ENCODE measurements around the gene ARHGAP20.

ARHGAP20 gene

GRCh38 chr11:110728883-110729282 lies 16.6 kb upstream of the ARHGAP20 start:
- no peaks in the 10 kb centered on the region for H3K36me3 ChIP-seq (ENCODE audit: control insufficient read depth in 2 of 2, insufficient read depth in 1 of 2, low read length in 2 of 2)
- no peak overlapping the region for H3K27ac ChIP-seq (ENCODE audit: extremely low read depth, low read depth, low read length)
- POLR2A ChIA-PET = no interaction called here
- no peaks in the 10 kb centered on the region for H3K4me1 ChIP-seq (ENCODE audit: control insufficient read depth, insufficient read depth, low read length)
- TF ChIP-seq GLIS1 (tag by site-specific recombination; IDR thresholded peaks at IDR 0.05) = no peak
- no peak for TF ChIP-seq ZBTB49 (tag by site-specific recombination; IDR thresholded peaks at IDR 0.05; ENCODE audit: low read depth)
- no peak for TF ChIP-seq ZNF521 (tag by site-specific recombination; IDR thresholded peaks at IDR 0.05)
- no peak for TF ChIP-seq ZNF670 (tag by site-specific recombination; IDR thresholded peaks at IDR 0.05; ENCODE audit: low read depth)
- CTCF ChIA-PET = interaction anchor here (0.7 kb wide), 1 partner anchor 14 kb away, joined by 3 read pairs; no protein-coding TSS in a partner anchor
- no peak overlapping the region for H3K4me3 ChIP-seq (ENCODE audit: low read depth, low read length)
- H3K9me3 ChIP-seq (ENCODE audit: control insufficient read depth, insufficient read depth, low read depth, low read length) = no peaks in the 10 kb centered on the region

GRCh38 chr11:110728476-110728875 lies 16.2 kb upstream of the ARHGAP20 start:
- TF ChIP-seq MYNN (tag by site-specific recombination; IDR thresholded peaks at IDR 0.05; ENCODE audit: borderline replicate concordance) (no peak), REPIN1 (tag by site-specific recombination; IDR thresholded peaks at IDR 0.05; ENCODE audit: low read depth) (no peak), ZNF670 (tag by site-specific recombination; IDR thresholded peaks at IDR 0.05; ENCODE audit: low read depth) (no peak), HOXC10 (CRISPR knock-in tag; IDR thresholded peaks at IDR 0.05) (no peak), ZNF311 (tag by site-specific recombination; IDR thresholded peaks at IDR 0.05; ENCODE audit: borderline replicate concordance) (no peak), TSHZ1 (tag by site-specific recombination; IDR thresholded peaks at IDR 0.05; ENCODE audit: borderline replicate concordance) (no peak), ZBTB1 (tag by site-specific recombination; IDR thresholded peaks at IDR 0.05) (no peak), ZNF426 (tag by site-specific recombination; IDR thresholded peaks at IDR 0.05) (no peak), GLIS1 (tag by site-specific recombination; IDR thresholded peaks at IDR 0.05) (no peak), KLF1 (tag by site-specific recombination; IDR thresholded peaks at IDR 0.05) (no peak), ZNF704 (tag by site-specific recombination; IDR thresholded peaks at IDR 0.05) (no peak), FEZF1 (tag by site-specific recombination; IDR thresholded peaks at IDR 0.05) (no peak)
- Histone ChIP-seq H3K36me3 (ENCODE audit: control insufficient read depth in 2 of 2, insufficient read depth in 1 of 2, low read length in 2 of 2) (no peaks in the 10 kb centered on the region), H3K27ac (ENCODE audit: extremely low read depth, low read depth, low read length) (no peak overlapping the region), H3K4me1 (ENCODE audit: control insufficient read depth, insufficient read depth, low read length) (no peaks in the 10 kb centered on the region), H3K4me3 (ENCODE audit: low read depth, low read length) (no peak overlapping the region), H3K9me3 (ENCODE audit: control insufficient read depth, insufficient read depth, low read depth, low read length) (no peaks in the 10 kb centered on the region)
- CTCF ChIA-PET = interaction anchor here (0.5 to 1.0 kb wide), 3 partner anchors 11 to 481 kb away, joined by 3 to 4 read pairs (median 3); no protein-coding TSS in a partner anchor
- POLR2A ChIA-PET = no interaction called here

DNA sequence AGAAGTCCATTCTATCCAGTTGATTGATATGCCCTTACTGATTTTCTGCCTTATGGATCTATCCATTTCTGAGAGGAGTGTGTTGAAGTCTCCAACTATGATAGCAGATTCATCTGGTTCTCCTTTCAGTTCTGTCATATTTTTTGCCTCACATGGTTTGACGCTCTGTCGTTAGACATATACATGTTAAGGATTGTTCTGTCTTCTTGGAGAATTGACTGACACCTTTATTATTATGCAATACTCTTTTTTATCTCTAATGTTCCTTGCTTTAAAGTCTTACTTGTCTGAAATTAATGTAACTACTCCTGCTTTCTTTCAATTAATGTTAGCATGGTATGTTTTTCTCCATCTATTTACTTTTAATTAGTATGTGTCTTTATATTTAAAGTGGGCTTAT lies 12.1 kb upstream of the ARHGAP20 start:
- ChIA-PET POLR2A (no interaction called here), CTCF (no interaction called here)
- H3K4me3 ChIP-seq (ENCODE audit: low read depth, low read length) = no peak overlapping the region
- no peak for TF ChIP-seq ZNF2 (tag by site-specific recombination; IDR thresholded peaks at IDR 0.05)
- TF ChIP-seq ZNF16 (tag by site-specific recombination; IDR thresholded peaks at IDR 0.05; ENCODE audit: low read depth) = no peak
- TF ChIP-seq ZSCAN16 (tag by site-specific recombination; IDR thresholded peaks at IDR 0.05) = no peak
- TF ChIP-seq ZNF239 (tag by site-specific recombination; IDR thresholded peaks at IDR 0.05) = no peak
- no peak for TF ChIP-seq ZNF658 (tag by site-specific recombination; IDR thresholded peaks at IDR 0.05)
- TF ChIP-seq, protein P1, sequence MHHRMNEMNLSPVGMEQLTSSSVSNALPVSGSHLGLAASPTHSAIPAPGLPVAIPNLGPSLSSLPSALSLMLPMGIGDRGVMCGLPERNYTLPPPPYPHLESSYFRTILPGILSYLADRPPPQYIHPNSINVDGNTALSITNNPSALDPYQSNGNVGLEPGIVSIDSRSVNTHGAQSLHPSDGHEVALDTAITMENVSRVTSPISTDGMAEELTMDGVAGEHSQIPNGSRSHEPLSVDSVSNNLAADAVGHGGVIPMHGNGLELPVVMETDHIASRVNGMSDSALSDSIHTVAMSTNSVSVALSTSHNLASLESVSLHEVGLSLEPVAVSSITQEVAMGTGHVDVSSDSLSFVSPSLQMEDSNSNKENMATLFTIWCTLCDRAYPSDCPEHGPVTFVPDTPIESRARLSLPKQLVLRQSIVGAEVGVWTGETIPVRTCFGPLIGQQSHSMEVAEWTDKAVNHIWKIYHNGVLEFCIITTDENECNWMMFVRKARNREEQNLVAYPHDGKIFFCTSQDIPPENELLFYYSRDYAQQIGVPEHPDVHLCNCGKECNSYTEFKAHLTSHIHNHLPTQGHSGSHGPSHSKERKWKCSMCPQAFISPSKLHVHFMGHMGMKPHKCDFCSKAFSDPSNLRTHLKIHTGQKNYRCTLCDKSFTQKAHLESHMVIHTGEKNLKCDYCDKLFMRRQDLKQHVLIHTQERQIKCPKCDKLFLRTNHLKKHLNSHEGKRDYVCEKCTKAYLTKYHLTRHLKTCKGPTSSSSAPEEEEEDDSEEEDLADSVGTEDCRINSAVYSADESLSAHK (tag by site-specific recombination; IDR thresholded peaks at IDR 0.05) = no peak
- no peak for TF ChIP-seq ZNF121 (tag by site-specific recombination; IDR thresholded peaks at IDR 0.05)
- TF ChIP-seq ZSCAN30 (tag by site-specific recombination; IDR thresholded peaks at IDR 0.05) = no peak
- no peak for TF ChIP-seq ZNF600 (tag by site-specific recombination; IDR thresholded peaks at IDR 0.05)
- no peak overlapping the region for H3K27ac ChIP-seq (ENCODE audit: extremely low read depth, low read depth, low read length)
- H3K4me1 ChIP-seq (ENCODE audit: control insufficient read depth, insufficient read depth, low read length) = no peaks in the 10 kb centered on the region
- no peaks in the 10 kb centered on the region for H3K36me3 ChIP-seq (ENCODE audit: control insufficient read depth in 2 of 2, insufficient read depth in 1 of 2, low read length in 2 of 2)
- H3K9me3 ChIP-seq (ENCODE audit: control insufficient read depth, insufficient read depth, low read depth, low read length) = no peaks in the 10 kb centered on the region
